ENCODE measurements around the gene HPCAL1.

Gene HPCAL1

GRCh38 chr2:10305254-10305635, 2.5 kb downstream of the HPCAL1 start:
- Histone ChIP-seq H3K9ac (ENCODE audit: low read length) (no peak overlapping the region), H3K36me3 (ENCODE audit: control insufficient read depth, insufficient read depth, low read length) (no peaks in the 10 kb centered on the region), H3K4me1 (ENCODE audit: control insufficient read depth, insufficient read depth, low read length) (peaks cover 7% of the 10 kb centered on the region), H3K4me3 (ENCODE audit: low read depth, low read length) (no peak overlapping the region), H3K27me3 (ENCODE audit: control insufficient read depth, insufficient read depth, low read length) (peaks cover 49% of the 10 kb centered on the region), H3K9me3 (ENCODE audit: control insufficient read depth, insufficient read depth, low read depth, low read length) (no peaks in the 10 kb centered on the region), H3K27ac (ENCODE audit: low read depth, low read length) (no peak overlapping the region)

GRCh38 chr2:10305715-10306114, 3.0 kb downstream of the HPCAL1 start:
- no peak overlapping the region for H3K4me3 ChIP-seq (ENCODE audit: low read depth, low read length)
- peaks cover 49% of the 10 kb centered on the region for H3K27me3 ChIP-seq (ENCODE audit: control insufficient read depth, insufficient read depth, low read length)
- no peaks in the 10 kb centered on the region for H3K36me3 ChIP-seq (ENCODE audit: control insufficient read depth, insufficient read depth, low read length)
- peaks cover 7% of the 10 kb centered on the region for H3K4me1 ChIP-seq (ENCODE audit: control insufficient read depth, insufficient read depth, low read length)
- H3K9ac ChIP-seq (ENCODE audit: low read length): no peak overlapping the region
- H3K27ac ChIP-seq (ENCODE audit: low read depth, low read length): no peak overlapping the region
- H3K9me3 ChIP-seq (ENCODE audit: control insufficient read depth, insufficient read depth, low read depth, low read length): no peaks in the 10 kb centered on the region

- no peak overlapping the region for H3K27ac ChIP-seq (ENCODE audit: low read depth, low read length)
Measured at GRCh38 chr2:10306901-10307463, 4.3 kb downstream of the HPCAL1 start.

GRCh38 chr2:10307561-10308156, 5.0 kb downstream of the HPCAL1 start:
- no peaks in the 10 kb centered on the region for H3K4me1 ChIP-seq (ENCODE audit: control insufficient read depth, insufficient read depth, low read length)
- H3K4me3 ChIP-seq (ENCODE audit: low read depth, low read length): no peak overlapping the region
- H3K36me3 ChIP-seq (ENCODE audit: control insufficient read depth, insufficient read depth, low read length): no peaks in the 10 kb centered on the region; the same call in 1 of the 2 replicates
- H3K27ac ChIP-seq (ENCODE audit: low read depth, low read length): no peak overlapping the region
- peaks cover 1% of the 10 kb centered on the region; the same call in 1 of the 2 replicates for H3K9me3 ChIP-seq (ENCODE audit: control insufficient read depth, insufficient read depth, low read depth, low read length)
- H3K27me3 ChIP-seq (ENCODE audit: control insufficient read depth, insufficient read depth, low read length): peaks cover 49% of the 10 kb centered on the region
- no peak overlapping the region for H3K9ac ChIP-seq (ENCODE audit: low read length)

More at GRCh38 chr2:10306901-10307463, 4.3 kb downstream of the HPCAL1 start:
- Histone ChIP-seq H3K27me3 (ENCODE audit: control insufficient read depth, insufficient read depth, low read length) (peaks cover 49% of the 10 kb centered on the region), H3K4me1 (ENCODE audit: control insufficient read depth, insufficient read depth, low read length) (peaks cover 2% of the 10 kb centered on the region), H3K4me3 (ENCODE audit: low read depth, low read length) (no peak overlapping the region), H3K9me3 (ENCODE audit: control insufficient read depth, insufficient read depth, low read depth, low read length) (no peaks in the 10 kb centered on the region), H3K9ac (ENCODE audit: low read length) (no peak overlapping the region), H3K36me3 (ENCODE audit: control insufficient read depth, insufficient read depth, low read length) (no peaks in the 10 kb centered on the region)

- Histone ChIP-seq H3K27ac (ENCODE audit: low read depth, low read length) (no peak overlapping the region), H3K4me3 (ENCODE audit: low read depth, low read length) (no peak overlapping the region), H3K9me3 (ENCODE audit: control insufficient read depth, insufficient read depth, low read depth, low read length) (peaks cover 3% of the 10 kb centered on the region; the same call in 1 of the 2 replicates), H3K4me1 (ENCODE audit: control insufficient read depth, insufficient read depth, low read length) (no peaks in the 10 kb centered on the region), H3K27me3 (ENCODE audit: control insufficient read depth, insufficient read depth, low read length) (peaks cover 39% of the 10 kb centered on the region), H3K36me3 (ENCODE audit: control insufficient read depth, insufficient read depth, low read length) (no peaks in the 10 kb centered on the region; the same call in 1 of the 2 replicates), H3K9ac (ENCODE audit: low read length) (no peak overlapping the region)
Measured at GRCh38 chr2:10308866-10309265, 6.2 kb downstream of the HPCAL1 start.

- Histone ChIP-seq H3K27me3 (ENCODE audit: control insufficient read depth, insufficient read depth, low read length) (peaks cover 35% of the 10 kb centered on the region), H3K9ac (ENCODE audit: low read length) (no peak overlapping the region), H3K4me1 (ENCODE audit: control insufficient read depth, insufficient read depth, low read length) (no peaks in the 10 kb centered on the region), H3K4me3 (ENCODE audit: low read depth, low read length) (no peak overlapping the region), H3K9me3 (ENCODE audit: control insufficient read depth, insufficient read depth, low read depth, low read length) (peaks cover 3% of the 10 kb centered on the region; the same call in 1 of the 2 replicates), H3K36me3 (ENCODE audit: control insufficient read depth, insufficient read depth, low read length) (no peaks in the 10 kb centered on the region; the same call in 1 of the 2 replicates), H3K27ac (ENCODE audit: low read depth, low read length) (no peak overlapping the region)
Measured at GRCh38 chr2:10309286-10309685, 6.6 kb downstream of the HPCAL1 start.

- peaks cover 3% of the 10 kb centered on the region; the same call in 1 of the 2 replicates for H3K9me3 ChIP-seq (ENCODE audit: control insufficient read depth, insufficient read depth, low read depth, low read length)
- no peak overlapping the region for H3K4me3 ChIP-seq (ENCODE audit: low read depth, low read length)
- no peak overlapping the region for H3K27ac ChIP-seq (ENCODE audit: low read depth, low read length)
- no peak overlapping the region for H3K9ac ChIP-seq (ENCODE audit: low read length)
- no peaks in the 10 kb centered on the region; the same call in 1 of the 2 replicates for H3K36me3 ChIP-seq (ENCODE audit: control insufficient read depth, insufficient read depth, low read length)
- H3K27me3 ChIP-seq (ENCODE audit: control insufficient read depth, insufficient read depth, low read length): peaks cover 24% of the 10 kb centered on the region
- H3K4me1 ChIP-seq (ENCODE audit: control insufficient read depth, insufficient read depth, low read length): no peaks in the 10 kb centered on the region
Measured at GRCh38 chr2:10310309-10310888, 7.7 kb downstream of the HPCAL1 start.

GRCh38 chr2:10311736-10312135, 9.0 kb downstream of the HPCAL1 start:
- Histone ChIP-seq H3K36me3 (ENCODE audit: control insufficient read depth, insufficient read depth, low read length) (no peaks in the 10 kb centered on the region; the same call in 1 of the 2 replicates), H3K27me3 (ENCODE audit: control insufficient read depth, insufficient read depth, low read length) (peaks cover 11% of the 10 kb centered on the region; the same call in 1 of the 2 replicates), H3K27ac (ENCODE audit: low read depth, low read length) (no peak overlapping the region), H3K9me3 (ENCODE audit: control insufficient read depth, insufficient read depth, low read depth, low read length) (peaks cover 3% of the 10 kb centered on the region; the same call in 1 of the 2 replicates), H3K4me1 (ENCODE audit: control insufficient read depth, insufficient read depth, low read length) (no peaks in the 10 kb centered on the region), H3K4me3 (ENCODE audit: low read depth, low read length) (no peak overlapping the region), H3K9ac (ENCODE audit: low read length) (no peak overlapping the region)

GRCh38 chr2:10312437-10312957, 9.8 kb downstream of the HPCAL1 start:
- Histone ChIP-seq H3K4me3 (ENCODE audit: low read depth, low read length) (no peak overlapping the region), H3K9me3 (ENCODE audit: control insufficient read depth, insufficient read depth, low read depth, low read length) (peaks cover 3% of the 10 kb centered on the region; the same call in 1 of the 2 replicates), H3K27me3 (ENCODE audit: control insufficient read depth, insufficient read depth, low read length) (peaks cover 3% of the 10 kb centered on the region; the same call in 1 of the 2 replicates), H3K36me3 (ENCODE audit: control insufficient read depth, insufficient read depth, low read length) (no peaks in the 10 kb centered on the region; the same call in 1 of the 2 replicates), H3K27ac (ENCODE audit: low read depth, low read length) (no peak overlapping the region), H3K4me1 (ENCODE audit: control insufficient read depth, insufficient read depth, low read length) (no peaks in the 10 kb centered on the region), H3K9ac (ENCODE audit: low read length) (no peak overlapping the region)

GRCh38 chr2:10316336-10316735, 13.6 kb downstream of the HPCAL1 start:
- H3K36me3 ChIP-seq (ENCODE audit: control insufficient read depth, insufficient read depth, low read length): no peaks in the 10 kb centered on the region; the same call in 1 of the 2 replicates
- H3K4me1 ChIP-seq (ENCODE audit: control insufficient read depth, insufficient read depth, low read length): no peaks in the 10 kb centered on the region
- no peak overlapping the region for H3K27ac ChIP-seq (ENCODE audit: low read depth, low read length)
- peaks cover 3% of the 10 kb centered on the region; the same call in 1 of the 2 replicates for H3K9me3 ChIP-seq (ENCODE audit: control insufficient read depth, insufficient read depth, low read depth, low read length)
- no peaks in the 10 kb centered on the region for H3K27me3 ChIP-seq (ENCODE audit: control insufficient read depth, insufficient read depth, low read length)
- H3K4me3 ChIP-seq (ENCODE audit: low read depth, low read length): no peak overlapping the region
- H3K9ac ChIP-seq (ENCODE audit: low read length): no peak overlapping the region

- no peaks in the 10 kb centered on the region; the same call in 1 of the 2 replicates for H3K36me3 ChIP-seq (ENCODE audit: control insufficient read depth, insufficient read depth, low read length)
- H3K9me3 ChIP-seq (ENCODE audit: control insufficient read depth, insufficient read depth, low read depth, low read length): peaks cover 3% of the 10 kb centered on the region; the same call in 1 of the 2 replicates
- no peaks in the 10 kb centered on the region for H3K27me3 ChIP-seq (ENCODE audit: control insufficient read depth, insufficient read depth, low read length)
- H3K4me1 ChIP-seq (ENCODE audit: control insufficient read depth, insufficient read depth, low read length): no peaks in the 10 kb centered on the region
- H3K4me3 ChIP-seq (ENCODE audit: low read depth, low read length): no peak overlapping the region
- H3K9ac ChIP-seq (ENCODE audit: low read length): no peak overlapping the region
- H3K27ac ChIP-seq (ENCODE audit: low read depth, low read length): no peak overlapping the region
Measured at GRCh38 chr2:10316860-10317259, 14.2 kb downstream of the HPCAL1 start.

Measured in HUES6 (cell line).